Type B pancreatic cell (in vitro differentiated cells): ENCODE measurements around the gene ABCB6. TPM values are rescaled to one million over a fixed set of nuclear protein-coding genes. Genes with fewer than 3 reads are reported as not detected.

Experiments
- DNase-seq: peaks from one replicate; pipeline ENCODE4 v3.0.0; 2021; ENCODE audit warnings: mixed read lengths; ENCODE audit not compliant: unreplicated experiment; ENCODE audit errors: extremely low spot score
- H3K27ac Mint-ChIP-seq: 2 replicates; pipeline ENCODE4 v1.8.0; 2021; ENCODE audit warnings: mild to moderate bottlenecking, mixed read lengths
- H3K27me3 Mint-ChIP-seq: 2 replicates; pipeline ENCODE4 v1.8.0; 2021; ENCODE audit warnings: mixed read lengths
- H3K36me3 Mint-ChIP-seq: 2 replicates; pipeline ENCODE4 v1.8.0; 2021; ENCODE audit warnings: mixed read lengths
- H3K4me1 Mint-ChIP-seq: one replicate; pipeline ENCODE4 v1.8.0; 2021; ENCODE audit warnings: mixed read lengths; ENCODE audit not compliant: unreplicated experiment
- H3K4me3 Mint-ChIP-seq: 2 replicates; pipeline ENCODE4 v1.8.0; 2021; ENCODE audit warnings: mild to moderate bottlenecking, mixed read lengths
- H3K9me3 Mint-ChIP-seq: 2 replicates; pipeline ENCODE4 v1.8.0; 2021; ENCODE audit warnings: mixed read lengths
- total RNA-seq: library from RNA; stranded (reverse); gene quantifications from 2 replicates; pipeline ENCODE4 v1.2.1, GENCODE V29; 2021; ENCODE audit warnings: low replicate concordance
- TF ChIP-seq, protein P1 (sequence below): fragments of 200-600 bp; sonication (generic); conservative IDR thresholded peaks from 2 replicates; pipeline ENCODE4 v1.5.0; 2021; ENCODE audit warnings: antibody characterized with exemption, mild to moderate bottlenecking

Gene ABCB6
- total RNA-seq, 1 donor from 2014 or later, result 40.4 TPM

- Mint-ChIP-seq H3K27ac (peak overlapping the region; percentile 11), H3K36me3 (no peaks in the 10 kb centered on the region), H3K27me3 (peaks cover 56% of the 10 kb centered on the region), H3K4me1 (peaks cover 14% of the 10 kb centered on the region), H3K4me3 (peak overlapping the region; percentile 83), H3K9me3 (no peaks in the 10 kb centered on the region)
- TF ChIP-seq, protein P1, sequence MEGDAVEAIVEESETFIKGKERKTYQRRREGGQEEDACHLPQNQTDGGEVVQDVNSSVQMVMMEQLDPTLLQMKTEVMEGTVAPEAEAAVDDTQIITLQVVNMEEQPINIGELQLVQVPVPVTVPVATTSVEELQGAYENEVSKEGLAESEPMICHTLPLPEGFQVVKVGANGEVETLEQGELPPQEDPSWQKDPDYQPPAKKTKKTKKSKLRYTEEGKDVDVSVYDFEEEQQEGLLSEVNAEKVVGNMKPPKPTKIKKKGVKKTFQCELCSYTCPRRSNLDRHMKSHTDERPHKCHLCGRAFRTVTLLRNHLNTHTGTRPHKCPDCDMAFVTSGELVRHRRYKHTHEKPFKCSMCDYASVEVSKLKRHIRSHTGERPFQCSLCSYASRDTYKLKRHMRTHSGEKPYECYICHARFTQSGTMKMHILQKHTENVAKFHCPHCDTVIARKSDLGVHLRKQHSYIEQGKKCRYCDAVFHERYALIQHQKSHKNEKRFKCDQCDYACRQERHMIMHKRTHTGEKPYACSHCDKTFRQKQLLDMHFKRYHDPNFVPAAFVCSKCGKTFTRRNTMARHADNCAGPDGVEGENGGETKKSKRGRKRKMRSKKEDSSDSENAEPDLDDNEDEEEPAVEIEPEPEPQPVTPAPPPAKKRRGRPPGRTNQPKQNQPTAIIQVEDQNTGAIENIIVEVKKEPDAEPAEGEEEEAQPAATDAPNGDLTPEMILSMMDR, result no peak
- DNase-seq, result no peak
Measured at GRCh38 chr2:219251656-219252055, 32.9 kb upstream of the ABCB6 start.

DNA sequence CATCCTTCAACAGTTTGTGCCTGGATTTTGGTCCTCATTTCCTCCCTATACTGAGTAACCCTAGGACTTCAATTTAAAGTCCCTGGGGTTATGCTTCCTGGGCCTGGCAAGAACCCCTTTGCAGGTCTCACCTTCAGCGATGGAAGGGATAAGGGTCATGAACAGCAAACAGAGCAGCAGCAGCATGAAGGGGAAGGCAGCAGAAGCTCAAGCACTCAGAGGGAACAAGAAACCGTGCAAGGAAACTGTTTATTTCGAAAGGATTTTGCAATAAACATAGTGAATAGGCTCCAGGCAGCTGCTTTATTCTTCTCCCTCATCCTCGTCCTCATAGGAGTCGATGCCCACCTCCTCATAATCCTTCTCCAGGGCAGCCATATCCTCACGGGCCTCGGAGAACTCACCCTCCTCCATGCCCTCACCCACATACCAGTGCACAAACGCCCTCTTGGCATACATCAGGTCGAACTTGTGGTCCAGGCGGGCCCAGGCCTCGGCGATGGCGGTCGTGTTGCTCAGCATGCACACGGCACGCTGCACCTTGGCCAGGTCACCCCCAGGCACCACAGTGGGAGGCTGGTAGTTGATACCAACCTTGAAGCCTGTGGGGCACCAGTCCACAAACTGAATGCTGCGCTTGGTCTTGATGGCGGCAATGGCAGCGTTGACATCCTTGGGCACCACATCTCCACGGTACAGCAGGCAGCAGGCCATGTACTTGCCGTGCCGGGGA lies 31.5 kb upstream of the ABCB6 start:
- Mint-ChIP-seq H3K36me3 (no peaks in the 10 kb centered on the region), H3K4me1 (peaks cover 14% of the 10 kb centered on the region), H3K9me3 (no peaks in the 10 kb centered on the region), H3K27ac (peak overlapping the region; percentile 98), H3K4me3 (peak overlapping the region; percentile 81), H3K27me3 (peaks cover 41% of the 10 kb centered on the region)
- TF ChIP-seq, protein P1, result no peak
- DNase-seq, result no peak

DNA sequence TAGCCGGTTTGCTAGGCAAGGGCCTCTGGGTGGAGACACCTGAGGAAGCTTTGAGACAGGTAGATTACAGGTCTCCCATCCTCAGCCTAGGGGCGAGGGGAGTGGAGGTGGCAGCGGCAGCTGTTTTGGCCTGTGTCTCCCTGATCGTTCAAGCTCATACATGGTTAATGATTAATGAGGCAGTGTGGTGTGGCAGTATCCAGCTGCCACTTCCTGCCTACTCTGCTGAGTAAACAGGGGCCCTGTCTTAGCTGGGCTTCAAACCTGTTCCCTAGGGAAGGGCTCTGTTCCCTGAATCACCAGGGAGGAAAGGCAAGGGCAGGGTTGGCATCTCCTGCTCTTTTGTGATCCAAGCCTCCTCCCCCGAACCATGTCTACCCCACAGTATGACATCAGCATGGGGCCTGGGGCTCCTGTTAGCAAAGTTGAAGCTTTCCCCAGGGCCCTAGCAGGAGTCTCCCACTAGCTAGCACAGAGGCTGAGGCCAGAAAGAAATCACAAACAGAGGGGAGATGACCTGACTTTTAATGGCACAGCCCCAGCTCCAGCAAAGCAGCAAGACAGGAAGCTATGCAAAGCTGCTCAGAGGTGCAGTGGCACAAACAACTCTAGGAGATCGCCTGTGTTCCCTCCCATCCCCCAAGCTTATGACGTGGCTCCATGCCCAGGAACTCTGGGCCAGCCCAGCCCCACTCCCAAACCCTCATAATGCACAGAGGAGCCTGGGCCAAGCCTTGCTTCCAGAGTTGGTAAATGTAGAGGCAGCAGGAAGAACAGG lies 30.6 kb upstream of the ABCB6 start:
- Mint-ChIP-seq H3K4me1 (peaks cover 14% of the 10 kb centered on the region), H3K36me3 (no peaks in the 10 kb centered on the region), H3K27me3 (peaks cover 33% of the 10 kb centered on the region), H3K27ac (peak overlapping the region; percentile 98), H3K9me3 (no peaks in the 10 kb centered on the region), H3K4me3 (peak overlapping the region; percentile 81)
- DNase-seq, result no peak
- TF ChIP-seq, protein P1, result no peak

GRCh38 chr2:219248845-219249202 lies 30.1 kb upstream of the ABCB6 start:
- Mint-ChIP-seq H3K27me3 (peaks cover 30% of the 10 kb centered on the region), H3K9me3 (no peaks in the 10 kb centered on the region), H3K36me3 (no peaks in the 10 kb centered on the region), H3K4me1 (peaks cover 14% of the 10 kb centered on the region), H3K27ac (peak overlapping the region; percentile 98), H3K4me3 (peak overlapping the region; percentile 81)
- TF ChIP-seq, protein P1, result no peak
- DNase-seq, result no peak

GRCh38 chr2:219247678-219248642 lies 29.2 kb upstream of the ABCB6 start:
- TF ChIP-seq, protein P1, result no peak
- Mint-ChIP-seq H3K36me3 (no peaks in the 10 kb centered on the region), H3K27ac (peak overlapping the region; percentile 98), H3K9me3 (no peaks in the 10 kb centered on the region), H3K27me3 (peaks cover 23% of the 10 kb centered on the region), H3K4me3 (peak overlapping the region; percentile 81), H3K4me1 (peaks cover 14% of the 10 kb centered on the region)
- DNase-seq, result no peak
